ENCODE results near the gene PRRX2. TPM values are rescaled to one million over a fixed set of nuclear protein-coding genes. Genes with fewer than 3 reads are reported as not detected.

The PRRX2 gene
- total RNA-seq, 1 experiment from 2014 or later, result 10.7 TPM

DNA sequence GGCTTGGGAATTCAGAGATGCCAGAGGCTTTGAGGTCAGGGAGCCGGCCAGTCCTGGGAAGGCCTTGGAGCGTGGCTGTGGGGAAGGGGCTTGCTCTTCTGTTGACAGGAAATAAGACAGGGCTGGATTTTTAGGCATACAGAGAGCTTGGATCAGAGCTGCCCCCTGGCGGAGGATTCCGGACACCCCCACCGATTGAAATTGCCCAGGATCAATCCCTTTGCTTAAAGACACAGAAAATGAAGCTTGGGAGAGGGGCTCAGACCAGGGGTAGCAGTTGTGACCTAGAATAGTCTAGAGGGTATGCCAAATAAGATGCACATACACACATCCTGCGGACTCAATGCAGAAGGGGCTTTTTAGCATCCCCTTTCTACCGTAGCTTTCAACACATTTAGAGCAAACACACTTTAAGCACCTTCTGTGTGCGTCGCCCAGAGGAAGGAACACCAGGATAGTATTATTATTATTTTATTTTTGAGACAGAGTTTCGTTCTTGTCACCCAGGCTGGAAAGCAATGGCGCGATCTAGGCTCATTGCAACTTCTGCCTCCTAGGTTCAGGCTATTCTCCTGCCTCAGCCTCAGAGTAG lies 41.2 kb upstream of the PRRX2 start:
- H3K4me1 Mint-ChIP-seq, result peaks cover 41% of the 10 kb centered on the region
- peaks cover 8% of the 10 kb centered on the region for H3K36me3 Mint-ChIP-seq
- ChIA-PET POLR2A (interaction anchor here (0.7 to 1.4 kb wide), 2 partner anchors 16 to 484 kb away, joined by 3 to 4 read pairs; no protein-coding TSS in a partner anchor), CTCF (interaction anchor here (0.5 to 5.5 kb wide), 79 partner anchors 11 to 631 kb away, joined by 3 to 65 read pairs (median 4); partner anchors contain the start of genes ASB6, DOLPP1, IER5L and MIGA2)
- H3K9me3 Mint-ChIP-seq, result no peaks in the 10 kb centered on the region
- TF ChIP-seq E2F5 (CRISPR knock-in tag; IDR thresholded peaks at IDR 0.05) (no peak), ZNF121 (CRISPR knock-in tag; IDR thresholded peaks at IDR 0.05) (0 out of 2 replicates have a peak, but pooled peaks have one; percentile 19), SMAD4 (CRISPR knock-in tag; IDR thresholded peaks at IDR 0.05) (no peak), TEAD4 (CRISPR knock-in tag; IDR thresholded peaks at IDR 0.05) (no peak), FOXK1 (CRISPR knock-in tag; IDR thresholded peaks at IDR 0.05) (no peak)
- TF ChIP-seq, protein P1, sequence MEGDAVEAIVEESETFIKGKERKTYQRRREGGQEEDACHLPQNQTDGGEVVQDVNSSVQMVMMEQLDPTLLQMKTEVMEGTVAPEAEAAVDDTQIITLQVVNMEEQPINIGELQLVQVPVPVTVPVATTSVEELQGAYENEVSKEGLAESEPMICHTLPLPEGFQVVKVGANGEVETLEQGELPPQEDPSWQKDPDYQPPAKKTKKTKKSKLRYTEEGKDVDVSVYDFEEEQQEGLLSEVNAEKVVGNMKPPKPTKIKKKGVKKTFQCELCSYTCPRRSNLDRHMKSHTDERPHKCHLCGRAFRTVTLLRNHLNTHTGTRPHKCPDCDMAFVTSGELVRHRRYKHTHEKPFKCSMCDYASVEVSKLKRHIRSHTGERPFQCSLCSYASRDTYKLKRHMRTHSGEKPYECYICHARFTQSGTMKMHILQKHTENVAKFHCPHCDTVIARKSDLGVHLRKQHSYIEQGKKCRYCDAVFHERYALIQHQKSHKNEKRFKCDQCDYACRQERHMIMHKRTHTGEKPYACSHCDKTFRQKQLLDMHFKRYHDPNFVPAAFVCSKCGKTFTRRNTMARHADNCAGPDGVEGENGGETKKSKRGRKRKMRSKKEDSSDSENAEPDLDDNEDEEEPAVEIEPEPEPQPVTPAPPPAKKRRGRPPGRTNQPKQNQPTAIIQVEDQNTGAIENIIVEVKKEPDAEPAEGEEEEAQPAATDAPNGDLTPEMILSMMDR (IDR thresholded peaks at IDR 0.05), result peak; percentile 61
- TF ChIP-seq, protein P2, sequence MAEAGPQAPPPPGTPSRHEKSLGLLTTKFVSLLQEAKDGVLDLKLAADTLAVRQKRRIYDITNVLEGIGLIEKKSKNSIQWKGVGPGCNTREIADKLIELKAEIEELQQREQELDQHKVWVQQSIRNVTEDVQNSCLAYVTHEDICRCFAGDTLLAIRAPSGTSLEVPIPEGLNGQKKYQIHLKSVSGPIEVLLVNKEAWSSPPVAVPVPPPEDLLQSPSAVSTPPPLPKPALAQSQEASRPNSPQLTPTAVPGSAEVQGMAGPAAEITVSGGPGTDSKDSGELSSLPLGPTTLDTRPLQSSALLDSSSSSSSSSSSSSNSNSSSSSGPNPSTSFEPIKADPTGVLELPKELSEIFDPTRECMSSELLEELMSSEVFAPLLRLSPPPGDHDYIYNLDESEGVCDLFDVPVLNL (CRISPR knock-in tag; IDR thresholded peaks at IDR 0.05; ENCODE audit: borderline replicate concordance, low read depth), result no peak
- H3K27ac Mint-ChIP-seq, result peak overlapping the region; percentile 78; the same call in 1 of the 2 replicates
- ATAC-seq (peak; percentile 56), DNase-seq (ENCODE audit: low spot score) (peak; percentile 88)
- H3K27me3 Mint-ChIP-seq (ENCODE audit: low read depth), result peaks cover 33% of the 10 kb centered on the region
- H3K4me3 Mint-ChIP-seq, result peak overlapping the region; percentile 55

GRCh38 chr9:129624947-129625346 lies 40.5 kb upstream of the PRRX2 start:
- Mint-ChIP-seq H3K4me1 (peaks cover 44% of the 10 kb centered on the region), H3K27me3 (ENCODE audit: low read depth) (peaks cover 26% of the 10 kb centered on the region), H3K4me3 (peak overlapping the region; percentile 58), H3K27ac (peak overlapping the region; percentile 65), H3K36me3 (peaks cover 8% of the 10 kb centered on the region), H3K9me3 (no peaks in the 10 kb centered on the region)
- ChIA-PET CTCF (interaction anchor here (0.7 to 5.5 kb wide), 47 partner anchors 12 to 597 kb away, joined by 3 to 65 read pairs (median 7); partner anchors contain the start of genes ASB6, IER5L and SH3GLB2), POLR2A (interaction anchor here (0.6 to 1.4 kb wide), 2 partner anchors 458 to 485 kb away, joined by 4 to 7 read pairs; no protein-coding TSS in a partner anchor)
- DNase-seq (ENCODE audit: low spot score) (no peak), ATAC-seq (no peak)
- TF ChIP-seq, protein P3, sequence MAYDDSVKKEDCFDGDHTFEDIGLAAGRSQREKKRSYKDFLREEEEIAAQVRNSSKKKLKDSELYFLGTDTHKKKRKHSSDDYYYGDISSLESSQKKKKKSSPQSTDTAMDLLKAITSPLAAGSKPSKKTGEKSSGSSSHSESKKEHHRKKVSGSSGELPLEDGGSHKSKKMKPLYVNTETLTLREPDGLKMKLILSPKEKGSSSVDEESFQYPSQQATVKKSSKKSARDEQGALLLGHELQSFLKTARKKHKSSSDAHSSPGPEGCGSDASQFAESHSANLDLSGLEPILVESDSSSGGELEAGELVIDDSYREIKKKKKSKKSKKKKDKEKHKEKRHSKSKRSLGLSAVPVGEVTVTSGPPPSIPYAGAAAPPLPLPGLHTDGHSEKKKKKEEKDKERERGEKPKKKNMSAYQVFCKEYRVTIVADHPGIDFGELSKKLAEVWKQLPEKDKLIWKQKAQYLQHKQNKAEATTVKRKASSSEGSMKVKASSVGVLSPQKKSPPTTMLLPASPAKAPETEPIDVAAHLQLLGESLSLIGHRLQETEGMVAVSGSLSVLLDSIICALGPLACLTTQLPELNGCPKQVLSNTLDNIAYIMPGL (CRISPR knock-in tag; IDR thresholded peaks at IDR 0.05), result no peak
- TF ChIP-seq NFYB (CRISPR knock-in tag; conservative IDR thresholded peaks at IDR 0.05; ENCODE audit: low read depth) (no peak), ESRRA (CRISPR knock-in tag; IDR thresholded peaks at IDR 0.05; ENCODE audit: borderline replicate concordance) (no peak), ETV6 (CRISPR knock-in tag; IDR thresholded peaks at IDR 0.05) (no peak)
- TF ChIP-seq, protein P4, sequence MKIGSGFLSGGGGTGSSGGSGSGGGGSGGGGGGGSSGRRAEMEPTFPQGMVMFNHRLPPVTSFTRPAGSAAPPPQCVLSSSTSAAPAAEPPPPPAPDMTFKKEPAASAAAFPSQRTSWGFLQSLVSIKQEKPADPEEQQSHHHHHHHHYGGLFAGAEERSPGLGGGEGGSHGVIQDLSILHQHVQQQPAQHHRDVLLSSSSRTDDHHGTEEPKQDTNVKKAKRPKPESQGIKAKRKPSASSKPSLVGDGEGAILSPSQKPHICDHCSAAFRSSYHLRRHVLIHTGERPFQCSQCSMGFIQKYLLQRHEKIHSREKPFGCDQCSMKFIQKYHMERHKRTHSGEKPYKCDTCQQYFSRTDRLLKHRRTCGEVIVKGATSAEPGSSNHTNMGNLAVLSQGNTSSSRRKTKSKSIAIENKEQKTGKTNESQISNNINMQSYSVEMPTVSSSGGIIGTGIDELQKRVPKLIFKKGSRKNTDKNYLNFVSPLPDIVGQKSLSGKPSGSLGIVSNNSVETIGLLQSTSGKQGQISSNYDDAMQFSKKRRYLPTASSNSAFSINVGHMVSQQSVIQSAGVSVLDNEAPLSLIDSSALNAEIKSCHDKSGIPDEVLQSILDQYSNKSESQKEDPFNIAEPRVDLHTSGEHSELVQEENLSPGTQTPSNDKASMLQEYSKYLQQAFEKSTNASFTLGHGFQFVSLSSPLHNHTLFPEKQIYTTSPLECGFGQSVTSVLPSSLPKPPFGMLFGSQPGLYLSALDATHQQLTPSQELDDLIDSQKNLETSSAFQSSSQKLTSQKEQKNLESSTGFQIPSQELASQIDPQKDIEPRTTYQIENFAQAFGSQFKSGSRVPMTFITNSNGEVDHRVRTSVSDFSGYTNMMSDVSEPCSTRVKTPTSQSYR (CRISPR knock-in tag; IDR thresholded peaks at IDR 0.05), result no peak

Measured in WTC11 (cell line).